Trophoblast cell (in vitro differentiated cells and primary cell): ENCODE results near the gene OSM.

Experiments used
- DNase-seq, 2 donors: peaks; one replicate each; pipeline ENCODE4 v3.0.0-alpha.2; 2016
- H2AFZ ChIP-seq: 2 replicates; pipeline ENCODE4 v1.6.1; 2013; ENCODE audit warnings: low read length, moderate library complexity, mild to moderate bottlenecking; ENCODE audit not compliant: insufficient read depth, poor library complexity
- H2AK5ac ChIP-seq: 2 replicates; pipeline ENCODE4 v1.6.1; 2013; ENCODE audit warnings: mild to moderate bottlenecking, low read length
- H2BK120ac ChIP-seq: 2 replicates; pipeline ENCODE4 v1.6.1; 2013; ENCODE audit warnings: low read length, mild to moderate bottlenecking, moderate library complexity; ENCODE audit not compliant: insufficient read depth, poor library complexity
- H2BK12ac ChIP-seq: 2 replicates; pipeline ENCODE4 v1.6.1; 2013; ENCODE audit warnings: mild to moderate bottlenecking, low read length, moderate library complexity
- H2BK5ac ChIP-seq: 2 replicates; pipeline ENCODE4 v1.6.1; 2013; ENCODE audit warnings: low read length, low read depth, moderate library complexity, mild to moderate bottlenecking; ENCODE audit not compliant: poor library complexity
- H3K14ac ChIP-seq: 2 replicates; pipeline ENCODE4 v1.6.1; 2013; ENCODE audit warnings: mild to moderate bottlenecking, low read length
- H3K18ac ChIP-seq: 2 replicates; pipeline ENCODE4 v1.6.1; 2013; ENCODE audit warnings: mild to moderate bottlenecking, low read length
- H3K23ac ChIP-seq: 2 replicates; pipeline ENCODE4 v1.6.1; 2013; ENCODE audit warnings: low read length
- H3K27ac ChIP-seq: 2 replicates; pipeline ENCODE4 v1.5.1; 2013; ENCODE audit warnings: low read depth, mild to moderate bottlenecking, inconsistent platforms, low read length, moderate library complexity
- H3K27me3 ChIP-seq: 2 replicates; pipeline ENCODE4 v1.6.1; 2013; ENCODE audit warnings: inconsistent platforms, mild to moderate bottlenecking, low read length, moderate library complexity; ENCODE audit not compliant: insufficient read depth
- H3K36me3 ChIP-seq, 2 experiments: 1 replicate in 1 of 2; 2 replicates in 1 of 2; pipeline ENCODE4 v1.6.1; 2013; ENCODE audit warnings: low read length in 2 of 2, mild to moderate bottlenecking in 2 of 2, moderate library complexity in 1 of 2; ENCODE audit not compliant: insufficient read depth in 2 of 2, control insufficient read depth in 1 of 2
- H3K4ac ChIP-seq: 2 replicates; pipeline ENCODE4 v1.6.1; 2013; ENCODE audit warnings: low read depth, mild to moderate bottlenecking, low read length, moderate library complexity
- H3K4me1 ChIP-seq, 2 experiments: 1 replicate in 1 of 2; 2 replicates in 1 of 2; pipeline ENCODE4 v1.6.1; 2013; ENCODE audit warnings: low read length in 2 of 2, mild to moderate bottlenecking in 2 of 2, moderate library complexity in 1 of 2; ENCODE audit not compliant: insufficient read depth in 2 of 2, control insufficient read depth in 1 of 2
- H3K4me2 ChIP-seq: 2 replicates; pipeline ENCODE4 v1.6.1; 2013; ENCODE audit warnings: inconsistent platforms, mild to moderate bottlenecking, low read length, moderate library complexity
- H3K4me3 ChIP-seq: 2 replicates; pipeline ENCODE4 v1.5.1; 2013; ENCODE audit warnings: mild to moderate bottlenecking, low read depth, low read length, inconsistent platforms
- H3K79me1 ChIP-seq: one replicate; pipeline ENCODE4 v1.6.1; 2013; ENCODE audit warnings: low read length
- H3K79me2 ChIP-seq: 2 replicates; pipeline ENCODE4 v1.6.1; 2013; ENCODE audit warnings: low read length, mild to moderate bottlenecking; ENCODE audit not compliant: control insufficient read depth, insufficient read depth, poor library complexity
- H3K9ac ChIP-seq: 2 replicates; pipeline ENCODE4 v1.6.1; 2013; ENCODE audit warnings: mild to moderate bottlenecking, low read length
- H3K9me3 ChIP-seq: 2 replicates; pipeline ENCODE4 v1.6.1; 2013; ENCODE audit warnings: low read depth, mild to moderate bottlenecking, control low read depth, inconsistent platforms, low read length; ENCODE audit not compliant: insufficient read depth
- H4K12ac ChIP-seq: 2 replicates; pipeline ENCODE4 v1.6.1; 2013; ENCODE audit warnings: low read depth, mild to moderate bottlenecking, low read length, moderate library complexity
- H4K8ac ChIP-seq: 2 replicates; pipeline ENCODE4 v1.6.1; 2013; ENCODE audit warnings: low read depth, mild to moderate bottlenecking, low read length, moderate library complexity
- H4K91ac ChIP-seq: one replicate; pipeline ENCODE4 v1.6.1; 2013; ENCODE audit warnings: low read depth, mild to moderate bottlenecking, low read length, moderate library complexity
- WGBS: extraction: QIAGEN DNeasy Blood & Tissue Kit; methylation state at CpG from one replicate; pipeline ENCODE4 v1.1.7; 2013; ENCODE audit warnings: missing lambda C conversion rate; ENCODE audit not compliant: insufficient read length, insufficient coverage; ENCODE audit errors: extremely low coverage; 5-methylcytosine and 5-hydroxymethylcytosine counted together

OSM gene

DNA sequence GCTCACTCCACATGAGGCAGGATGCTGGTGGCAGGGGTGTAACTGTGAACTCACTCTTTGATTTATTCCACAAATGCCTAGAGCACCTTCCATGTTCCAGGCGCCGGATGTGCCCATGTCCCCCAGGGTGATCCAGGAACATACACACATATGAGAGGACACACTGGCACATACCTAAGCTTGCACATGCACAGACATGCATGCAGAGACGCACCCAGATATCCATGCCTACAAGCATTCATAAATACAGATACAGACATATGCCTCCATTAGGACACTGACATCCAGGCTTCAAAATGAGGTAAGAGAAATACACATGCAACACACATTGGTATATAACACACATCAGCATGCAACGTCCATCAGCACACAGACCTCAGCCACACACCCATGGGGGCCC, 4.5 kb downstream of the OSM start:
- Histone ChIP-seq H3K9ac (no peak overlapping the region), H4K91ac (peak overlapping the region; percentile 65), H2BK12ac (no peak overlapping the region), H3K4me3 (no peak overlapping the region), H3K27ac (no peak overlapping the region), H3K9me3 (no peaks in the 10 kb centered on the region), H3K4me1 (peaks cover 8 to 32% of the 10 kb centered on the region in 2 experiments), H2BK5ac (no peak overlapping the region), H3K23ac (no peak overlapping the region), H3K79me2 (no peaks in the 10 kb centered on the region), H3K4me2 (no peak overlapping the region), H3K14ac (no peak overlapping the region), H3K4ac (no peak overlapping the region), H3K36me3 (no peaks in the 10 kb centered on the region), H3K18ac (no peak overlapping the region), H2BK120ac (no peak overlapping the region), H3K79me1 (peaks cover 8% of the 10 kb centered on the region), H2AFZ (no peak overlapping the region), H3K27me3 (no peaks in the 10 kb centered on the region), H4K12ac (no peak overlapping the region), H2AK5ac (no peak overlapping the region), H4K8ac (no peak overlapping the region)
- WGBS = no CpG with 5 or more reads among the region's 4 CpGs
- no peak for DNase-seq

DNA sequence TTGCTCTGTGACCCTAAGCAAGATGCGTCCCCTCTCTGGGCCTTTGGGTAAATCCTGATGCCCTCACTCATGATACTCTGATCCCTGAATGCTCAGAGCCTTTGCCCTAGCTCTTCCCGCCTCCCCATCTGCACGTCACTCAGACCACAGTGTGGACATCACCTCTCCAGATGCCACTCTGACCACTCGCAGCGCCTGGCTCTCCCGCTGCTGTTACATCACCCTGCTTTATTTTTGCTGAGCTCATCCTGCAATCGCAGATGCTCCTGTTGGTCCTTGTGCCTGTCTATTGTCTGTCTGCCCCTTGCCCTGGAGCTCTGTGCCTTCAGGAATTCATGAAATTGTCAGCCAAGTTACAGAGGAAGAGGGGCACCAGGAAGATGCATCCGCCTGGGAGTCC, 5.5 kb downstream of the OSM start:
- Histone ChIP-seq H3K27me3 (no peaks in the 10 kb centered on the region), H3K4ac (no peak overlapping the region), H2BK12ac (no peak overlapping the region), H3K18ac (no peak overlapping the region), H3K36me3 (no peaks in the 10 kb centered on the region), H3K14ac (no peak overlapping the region), H2BK120ac (no peak overlapping the region), H3K79me1 (peaks cover 8% of the 10 kb centered on the region), H3K23ac (no peak overlapping the region), H3K27ac (no peak overlapping the region), H3K79me2 (no peaks in the 10 kb centered on the region), H4K12ac (no peak overlapping the region), H3K4me1 (peaks cover 8 to 32% of the 10 kb centered on the region in 2 experiments), H2AK5ac (no peak overlapping the region), H4K91ac (no peak overlapping the region), H4K8ac (no peak overlapping the region), H3K4me3 (no peak overlapping the region), H2AFZ (no peak overlapping the region), H3K9ac (no peak overlapping the region), H2BK5ac (no peak overlapping the region), H3K4me2 (no peak overlapping the region), H3K9me3 (no peaks in the 10 kb centered on the region)
- WGBS = no CpG with 5 or more reads among the region's 8 CpGs
- peak in 1 of 2 donors; percentile 46 for DNase-seq

DNA sequence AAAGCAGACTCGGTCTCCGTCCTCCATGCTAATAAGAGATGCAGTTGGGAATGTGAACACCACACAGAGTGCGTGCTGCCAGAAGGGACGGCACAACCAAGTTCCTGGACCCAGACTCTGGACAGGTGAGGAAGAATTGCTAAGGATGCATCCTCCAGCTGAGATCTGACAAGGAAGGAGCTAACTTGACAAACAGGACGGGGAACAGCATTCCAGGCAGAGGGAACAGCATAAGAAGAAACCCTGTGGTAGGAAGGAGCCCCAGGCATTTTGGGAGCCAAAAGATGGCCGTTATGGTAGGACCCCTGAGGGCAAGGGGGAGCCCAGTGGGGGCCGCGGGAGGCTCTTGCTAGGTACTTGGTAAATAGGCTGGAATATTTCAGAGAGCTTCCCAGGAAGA, 6.0 kb downstream of the OSM start:
- Histone ChIP-seq H4K8ac (no peak overlapping the region), H3K9me3 (no peaks in the 10 kb centered on the region), H4K91ac (no peak overlapping the region), H3K36me3 (no peaks in the 10 kb centered on the region), H2BK5ac (no peak overlapping the region), H2BK12ac (no peak overlapping the region), H3K4me3 (no peak overlapping the region), H3K14ac (no peak overlapping the region), H3K79me2 (no peaks in the 10 kb centered on the region), H3K79me1 (peaks cover 8% of the 10 kb centered on the region), H2BK120ac (no peak overlapping the region), H3K27ac (no peak overlapping the region), H2AFZ (no peak overlapping the region), H4K12ac (no peak overlapping the region), H3K4ac (no peak overlapping the region), H3K9ac (no peak overlapping the region), H3K4me2 (no peak overlapping the region), H3K18ac (no peak overlapping the region), H3K23ac (no peak overlapping the region), H3K27me3 (no peaks in the 10 kb centered on the region), H3K4me1 (peaks cover 8 to 32% of the 10 kb centered on the region in 2 experiments), H2AK5ac (no peak overlapping the region)
- WGBS = no CpG with 5 or more reads among the region's 8 CpGs
- peak; percentile 74 to 87 for DNase-seq

DNA sequence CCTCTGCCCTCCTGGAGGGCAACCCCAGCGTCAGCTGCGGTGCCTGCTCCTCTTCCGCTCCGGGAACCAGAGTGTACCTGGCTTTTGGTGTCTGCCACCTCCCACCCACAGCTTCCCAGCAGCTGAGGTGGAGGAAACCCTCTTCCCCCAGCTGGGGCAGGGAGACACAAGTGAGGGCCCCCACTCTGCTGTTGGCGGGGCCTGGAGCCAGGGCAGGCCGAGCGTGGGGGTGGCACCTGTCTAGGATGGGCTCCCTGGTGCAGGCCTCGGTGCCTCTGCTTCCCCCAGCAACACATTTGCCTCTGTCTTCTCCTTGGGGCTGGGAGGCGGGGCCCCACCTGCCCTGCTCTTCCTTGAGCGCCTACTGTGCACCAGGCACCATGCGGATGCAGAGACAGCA, 6.4 kb downstream of the OSM start:
- Histone ChIP-seq H3K4ac (no peak overlapping the region), H3K36me3 (no peaks in the 10 kb centered on the region), H3K9me3 (no peaks in the 10 kb centered on the region), H2BK12ac (peak overlapping the region; percentile 19), H3K14ac (no peak overlapping the region), H2AK5ac (peak overlapping the region; percentile 13), H3K9ac (no peak overlapping the region), H3K27ac (no peak overlapping the region), H4K8ac (no peak overlapping the region), H3K79me1 (peaks cover 8% of the 10 kb centered on the region), H3K23ac (no peak overlapping the region), H3K4me1 (peaks cover 8 to 32% of the 10 kb centered on the region in 2 experiments), H3K18ac (no peak overlapping the region), H2BK120ac (no peak overlapping the region), H3K4me2 (no peak overlapping the region), H2AFZ (no peak overlapping the region), H3K79me2 (no peaks in the 10 kb centered on the region), H4K12ac (no peak overlapping the region), H4K91ac (peak overlapping the region; percentile 14), H3K4me3 (no peak overlapping the region), H3K27me3 (no peaks in the 10 kb centered on the region), H2BK5ac (no peak overlapping the region)
- no CpG with 5 or more reads among the region's 11 CpGs for WGBS
- DNase-seq = no peak
